ENCODE results near the gene LRRC15. TPM values are rescaled to one million over a fixed set of nuclear protein-coding genes. Genes with fewer than 3 reads are reported as not detected.

The LRRC15 gene
- total and polyA plus RNA-seq, 2 donors (not counting 3 experiments of a cell fraction or from before 2014, with no cell fraction given), result not detected

- peaks cover 6% of the 10 kb centered on the region for H3K4me1 ChIP-seq (ENCODE audit: control insufficient read depth, extremely low read depth, insufficient read depth, low read length)
- H2AFZ ChIP-seq (ENCODE audit: low read depth, low read length), result no peak overlapping the region
- no peaks in the 10 kb centered on the region for H3K79me2 ChIP-seq (ENCODE audit: control insufficient read depth, insufficient read depth, low read length)
- peaks cover 24 to 59% of the 10 kb centered on the region in 2 experiments for H3K27me3 ChIP-seq (ENCODE audit: control insufficient read depth in 2 of 2, insufficient read depth in 2 of 2, low read length in 2 of 2)
- H3K9me3 ChIP-seq (replicated peaks; ENCODE audit: control insufficient read depth, insufficient read depth, low read length), result no peaks in the 10 kb centered on the region
- FAIRE-seq, result no peak
- no peak for DNase-seq (ENCODE audit: low read depth, low spot score)
- no peak overlapping the region for H3K4me2 ChIP-seq (ENCODE audit: insufficient read depth, low read length)
- no peaks in the 10 kb centered on the region for H4K20me1 ChIP-seq (replicated peaks; ENCODE audit: control insufficient read depth, extremely low read depth, insufficient read depth, low read length)
- no peaks in the 10 kb centered on the region for H3K36me3 ChIP-seq (ENCODE audit: control insufficient read depth in 2 of 2, extremely low read depth in 1 of 2, insufficient read depth in 2 of 2, low read length in 2 of 2)
- no peak overlapping the region for H3K27ac ChIP-seq (ENCODE audit: insufficient read depth, low read depth, low read length)
- no peak overlapping the region for H3K4me3 ChIP-seq (replicated peaks in 1 of 3; ENCODE audit: insufficient read depth in 1 of 3, low read depth in 1 of 3, low read length in 3 of 3)
- no TSS peak for BruUV-seq (replicated peaks)
- ChIA-PET POLR2A (no interaction called here), CTCF (interaction anchor here (0.8 to 6.6 kb wide), 6 partner anchors 9 to 62 kb away, joined by 3 to 74 read pairs (median 4); no protein-coding TSS in a partner anchor)
- dilution Hi-C loops (cut with MboI; ENCODE audit: extremely low pct_ligation_motif_present, low sequenced_read_pairs) (no loop called here), intact Hi-C loops (cut with micrococcal nuclease) (no loop called here)
- H3K9ac ChIP-seq (replicated peaks; ENCODE audit: extremely low read depth, insufficient read depth, low read length), result no peak overlapping the region
- H3K9me1 ChIP-seq (replicated peaks; ENCODE audit: control insufficient read depth, extremely low read depth, insufficient read depth, low read length), result no peaks in the 10 kb centered on the region
- no peak for TF ChIP-seq MAX (IDR thresholded peaks at IDR 0.05; ENCODE audit: insufficient read depth, insufficient read length)
- TF ChIP-seq JUN (IDR thresholded peaks at IDR 0.05; ENCODE audit: borderline replicate concordance, insufficient read depth, insufficient read length, low read depth), result no peak
Measured at GRCh38 chr3:194395778-194396538, 26.4 kb upstream of the LRRC15 start.

- ChIA-PET CTCF (interaction anchor here (1.0 to 6.6 kb wide), 5 partner anchors 10 to 61 kb away, joined by 3 to 74 read pairs (median 4); no protein-coding TSS in a partner anchor), POLR2A (no interaction called here)
- BruUV-seq (replicated peaks), result no TSS peak
- Histone ChIP-seq H3K79me2 (ENCODE audit: control insufficient read depth, insufficient read depth, low read length) (no peaks in the 10 kb centered on the region), H3K9me3 (replicated peaks; ENCODE audit: control insufficient read depth, insufficient read depth, low read length) (no peaks in the 10 kb centered on the region), H3K9ac (replicated peaks; ENCODE audit: extremely low read depth, insufficient read depth, low read length) (no peak overlapping the region), H3K27ac (ENCODE audit: insufficient read depth, low read depth, low read length) (no peak overlapping the region), H3K4me3 (replicated peaks in 1 of 3; ENCODE audit: insufficient read depth in 1 of 3, low read depth in 1 of 3, low read length in 3 of 3) (no peak overlapping the region), H2AFZ (ENCODE audit: low read depth, low read length) (no peak overlapping the region), H3K9me1 (replicated peaks; ENCODE audit: control insufficient read depth, extremely low read depth, insufficient read depth, low read length) (no peaks in the 10 kb centered on the region), H3K4me1 (ENCODE audit: control insufficient read depth, extremely low read depth, insufficient read depth, low read length) (peaks cover 6% of the 10 kb centered on the region), H4K20me1 (replicated peaks; ENCODE audit: control insufficient read depth, extremely low read depth, insufficient read depth, low read length) (no peaks in the 10 kb centered on the region), H3K27me3 (ENCODE audit: control insufficient read depth in 2 of 2, insufficient read depth in 2 of 2, low read length in 2 of 2) (peaks cover 27 to 65% of the 10 kb centered on the region in 2 experiments), H3K36me3 (ENCODE audit: control insufficient read depth in 2 of 2, extremely low read depth in 1 of 2, insufficient read depth in 2 of 2, low read length in 2 of 2) (no peaks in the 10 kb centered on the region), H3K4me2 (ENCODE audit: insufficient read depth, low read length) (no peak overlapping the region)
- TF ChIP-seq POLR2AphosphoS5 (IDR thresholded peaks at IDR 0.05; ENCODE audit: insufficient read depth, low read depth, low read length) (no peak), FOS (IDR thresholded peaks at IDR 0.05; ENCODE audit: borderline replicate concordance, insufficient read depth, low read length) (no peak), JUN (IDR thresholded peaks at IDR 0.05; ENCODE audit: borderline replicate concordance, insufficient read depth, insufficient read length, low read depth) (no peak), CTCF (IDR thresholded peaks at IDR 0.05; ENCODE audit: extremely low read depth in 1 of 2, insufficient read depth in 1 of 2, low read depth in 1 of 2, low read length in 2 of 2) (no peak), MYC (IDR thresholded peaks at IDR 0.05; ENCODE audit: low read depth, low read length) (no peak), POLR2A (IDR thresholded peaks at IDR 0.05; ENCODE audit: low read depth, low read length) (no peak), EZH2 (IDR thresholded peaks at IDR 0.05; ENCODE audit: borderline replicate concordance, low read depth, low read length, severe bottlenecking) (no peak), GATA2 (IDR thresholded peaks at IDR 0.05; ENCODE audit: insufficient read depth, insufficient read length, low read depth, low read length) (no peak), MAX (IDR thresholded peaks at IDR 0.05; ENCODE audit: insufficient read depth, insufficient read length) (no peak)
- intact Hi-C loops (cut with micrococcal nuclease) (no loop called here), dilution Hi-C loops (cut with MboI; ENCODE audit: extremely low pct_ligation_motif_present, low sequenced_read_pairs) (no loop called here)
- peak; percentile 11 for DNase-seq (ENCODE audit: low read depth, low spot score)
- FAIRE-seq, result no peak
Measured at GRCh38 chr3:194395212-194395611, 25.7 kb upstream of the LRRC15 start.
